Stromal cell of bone marrow (primary cell): ENCODE data around the gene FTO.

Source experiments
- DNase-seq: peaks from one replicate; pipeline ENCODE4 v3.0.0-alpha.2; 2012; ENCODE audit warnings: low read depth

FTO gene

GRCh38 chr16:54125751-54126655 is 422.0 kb downstream of the FTO start:
- no peak for DNase-seq

GRCh38 chr16:54126907-54127306 is 423.0 kb downstream of the FTO start:
- DNase-seq: no peak

- DNase-seq: no peak
These were observed 424.8 kb downstream of the FTO start for GRCh38 chr16:54128629-54129234.

GRCh38 chr16:54129810-54130209 is 425.9 kb downstream of the FTO start:
- DNase-seq: no peak

- peak; percentile 55 for DNase-seq
These were observed 431.7 kb downstream of the FTO start for GRCh38 chr16:54135361-54136275.

- peak; percentile 34 for DNase-seq
These were observed 432.3 kb downstream of the FTO start for GRCh38 chr16:54136276-54136625.

- DNase-seq: no peak
These were observed 436.3 kb downstream of the FTO start for GRCh38 chr16:54140057-54140787.

- no peak for DNase-seq
These were observed 436.8 kb downstream of the FTO start for GRCh38 chr16:54140788-54141136.

GRCh38 chr16:54142787-54143186 is 438.8 kb downstream of the FTO start:
- no peak for DNase-seq

GRCh38 chr16:54143410-54143809 is 439.5 kb downstream of the FTO start:
- no peak for DNase-seq

GRCh38 chr16:54143934-54144571 is 440.1 kb downstream of the FTO start:
- no peak for DNase-seq

- DNase-seq: no peak
These were observed 440.6 kb downstream of the FTO start for GRCh38 chr16:54144572-54144947.

GRCh38 chr16:54145881-54146280 is 441.9 kb downstream of the FTO start:
- no peak for DNase-seq

- no peak for DNase-seq
These were observed 445.0 kb downstream of the FTO start for GRCh38 chr16:54148974-54149373.

GRCh38 chr16:54150861-54151260 is 446.9 kb downstream of the FTO start:
- no peak for DNase-seq

GRCh38 chr16:54152362-54153239 is 448.6 kb downstream of the FTO start:
- DNase-seq: no peak

GRCh38 chr16:54153240-54153934 is 449.4 kb downstream of the FTO start:
- no peak for DNase-seq

GRCh38 chr16:54156349-54156748 is 452.4 kb downstream of the FTO start:
- no peak for DNase-seq

GRCh38 chr16:54158986-54159385 is 455.0 kb downstream of the FTO start:
- no peak for DNase-seq
